K562 (cell line): Measurements from ENCODE around the gene CERS2. TPM values are rescaled to one million over a fixed set of nuclear protein-coding genes. Genes with fewer than 3 reads are reported as not detected.

Source experiments
- ATAC-seq: fragments of 200-7000 bp; cut with Tn5 transposase; 3 replicates; pipeline ENCODE4 v1.9.1; 2020; ENCODE audit warnings: moderate library complexity
- BruUV-seq: library from RNA; stranded (reverse); fragments of 400-500 nt; replicated peaks from 2 replicates; lab custom pipeline; 2021; lab: Mats Ljungman, UMichigan
- CTCF ChIA-PET: fragments of 300-600 bp; formaldehyde crosslinking; extraction: SDS; loops from one replicate; lab custom pipeline; 2021; ENCODE audit warnings: low intra/inter-chr PET ratio; lab: Yijun Ruan, JAX
- POLR2A ChIA-PET: fragments of 300-600, 350-650 bp; sonication (Branson Sonifier 250); formaldehyde crosslinking; extraction: SDS; loops from one replicate; lab custom pipeline; 2021; ENCODE audit warnings: antibody characterized with exemption, inconsistent platforms; lab: Yijun Ruan, JAX
- DNase-seq, 4 experiments: peaks; one replicate each; pipeline versions ENCODE4 v3.0.0 to v3.0.0-alpha.2; 2011 to 2018; ENCODE audit warnings: low spot score in 3 of 4, mixed read lengths in 3 of 4; ENCODE audit errors: extremely low read depth in 1 of 4
- FAIRE-seq: peaks from 2 replicates; lab custom pipeline; 2011; peaks lifted over from hg19 to GRCh38; lab: Jason Lieb, UNC
- H2AFZ ChIP-seq: 2 replicates; pipeline ENCODE4 v1.6.0; 2011; ENCODE audit warnings: low read depth, low read length, control low read depth, inconsistent platforms
- H3K27ac ChIP-seq: fragments of 200-600 bp; 3 replicates; pipeline ENCODE4 v1.8.0; 2011; ENCODE audit warnings: low read depth, mild to moderate bottlenecking, control low read depth, inconsistent platforms, low read length, moderate library complexity, mixed read lengths; ENCODE audit errors: extremely low read depth
- H3K27me3 ChIP-seq, 2 experiments: fragments of 300-600 bp in 1 of 2; 2 replicates in 1 of 2; 3 replicates in 1 of 2; pipeline versions ENCODE4 v1.6.0 to v1.8.0; 2011; ENCODE audit warnings: inconsistent platforms in 2 of 2, low read length in 2 of 2, mild to moderate bottlenecking in 1 of 2, mixed read lengths in 1 of 2, moderate library complexity in 1 of 2; ENCODE audit not compliant: control insufficient read depth in 2 of 2, insufficient read depth in 2 of 2
- H3K36me3 ChIP-seq: fragments of 300-600 bp; 3 replicates; pipeline ENCODE4 v1.8.0; 2011; ENCODE audit warnings: mild to moderate bottlenecking, low read length, inconsistent platforms; ENCODE audit not compliant: control insufficient read depth, insufficient read depth
- H3K4me1 ChIP-seq, 2 experiments: fragments of 200-600 bp in 1 of 2; replicated peaks in 1 of 2; 2 replicates in 1 of 2; 3 replicates in 1 of 2; pipeline versions ENCODE4 v1.5.1 to v1.8.0; 2011; ENCODE audit warnings: inconsistent platforms in 2 of 2, low read length in 2 of 2, mild to moderate bottlenecking in 1 of 2, mixed read lengths in 1 of 2, moderate library complexity in 1 of 2; ENCODE audit not compliant: control insufficient read depth in 2 of 2, insufficient read depth in 2 of 2
- H3K4me2 ChIP-seq: 2 replicates; pipeline ENCODE4 v1.6.1; 2011; ENCODE audit warnings: low read length, control low read depth, inconsistent platforms, mixed read lengths; ENCODE audit not compliant: insufficient read depth
- H3K4me3 ChIP-seq: fragments of 200-600 bp; sonication (generic), shearing (Covaris generic); 2 replicates; pipeline ENCODE4 v1.5.1; 2016; ENCODE audit warnings: control low read depth, inconsistent platforms
- H3K79me2 ChIP-seq: fragments of 200-600 bp; 3 replicates; pipeline ENCODE4 v1.8.0; 2011; ENCODE audit warnings: low read length, inconsistent platforms; ENCODE audit not compliant: control insufficient read depth, insufficient read depth
- H3K9ac ChIP-seq, 2 experiments: 2 replicates each; pipeline versions ENCODE4 v1.6.0 to v1.6.1; 2011; ENCODE audit warnings: low read depth in 2 of 2, low read length in 2 of 2, control low read depth in 1 of 2, inconsistent platforms in 1 of 2, mild to moderate bottlenecking in 1 of 2, mixed read lengths in 1 of 2; ENCODE audit not compliant: insufficient read depth in 1 of 2
- H3K9me1 ChIP-seq: one replicate; pipeline ENCODE4 v1.6.0; 2011; ENCODE audit warnings: inconsistent platforms, mild to moderate bottlenecking, low read length, moderate library complexity; ENCODE audit not compliant: control insufficient read depth, insufficient read depth
- H3K9me3 ChIP-seq: replicated peaks from 2 replicates; pipeline ENCODE4 v1.5.1; 2011; ENCODE audit warnings: low read depth, low read length, inconsistent platforms; ENCODE audit not compliant: control insufficient read depth, insufficient read depth
- H4K20me1 ChIP-seq: replicated peaks from 2 replicates; pipeline ENCODE4 v1.6.1; 2011; ENCODE audit warnings: low read length, inconsistent platforms, mixed read lengths; ENCODE audit not compliant: control insufficient read depth, insufficient read depth
- BCOR ChIP-seq: fragments of 450-650 bp; IDR thresholded peaks from 2 replicates; pipeline ENCODE4 v1.6.1; 2016
- FOSL1 ChIP-seq: fragments of 200-800 bp; sonication (Bioruptor generic); conservative IDR thresholded peaks from 2 replicates; pipeline ENCODE4 v1.6.1; 2016; ENCODE audit warnings: missing genetic modification characterization, missing compliant biosample characterization
- POLR2B ChIP-seq: fragments of 450-650 bp; IDR thresholded peaks from 2 replicates; pipeline ENCODE4 v1.6.1; 2018; ENCODE audit warnings: low read depth; ENCODE audit not compliant: partially characterized antibody
- WGBS: fragments of 100-300 bp; shearing (Covaris generic); methylation state at CpG from one replicate; pipeline ENCODE4 v1.1.6; 2016; ENCODE audit warnings: low coverage, mixed read lengths; ENCODE audit not compliant: insufficient coverage; ENCODE audit errors: missing lambda C conversion rate; 5-methylcytosine and 5-hydroxymethylcytosine counted together
- in situ Hi-C: fragments of 300-500 bp; cut with MboI; formaldehyde crosslinking; loops from 4 replicates; pipeline ENCODE4 v1.15.0; 2018; ENCODE audit warnings: inconsistent platforms, mixed read lengths
- intact Hi-C: fragments of 100-400 bp; cut with micrococcal nuclease; formaldehyde crosslinking; loops from 2 replicates; pipeline ENCODE4 v1.14.2; 2022
- polyA plus RNA-seq, 8 experiments: library from polyadenylated mRNA; depleted of rRNA in 4 of 8; stranded (reverse) in 5 of 8; unstranded in 3 of 8; fragments of >200 nt; fragmentation: Nextera tagmentation in 2 of 8; fragmentation: Illumina TruSeq in 1 of 8; extraction: Ambion mirVana in 2 of 8; extraction: Trizol in 1 of 8; gene quantifications; 2 replicates each; pipeline versions ENCODE4 v1.2.1 to v1.2.3, GENCODE V29; 2011 to 2014; ENCODE audit warnings: inconsistent platforms in 1 of 8, missing spikeins in 1 of 8
- total RNA-seq, 7 experiments: library from RNA; depleted of rRNA in 6 of 7; stranded (reverse); fragments of >200 nt in 6 of 7; fragmentation: Illumina TruSeq in 2 of 7; extraction: Trizol in 2 of 7; gene quantifications; 2 replicates each; pipeline versions ENCODE4 v1.2.1 to v1.2.3, GENCODE V29; 2011 to 2021; ENCODE audit warnings: low replicate concordance in 1 of 7
- TF ChIP-seq, protein P1 (sequence below): fragments of 250-450 bp; sonication (Bioruptor Pico); IDR thresholded peaks from 2 replicates; pipeline ENCODE4 v1.5.1; 2021; ENCODE audit warnings: mild to moderate bottlenecking
- TF ChIP-seq, protein P2 (sequence below): fragments of 250-450 bp; sonication (Bioruptor Pico); IDR thresholded peaks from 2 replicates; pipeline ENCODE4 v1.4.0; 2020; ENCODE audit warnings: mild to moderate bottlenecking, moderate library complexity, borderline replicate concordance
- TF ChIP-seq, protein P3 (sequence below): conservative IDR thresholded peaks from 2 replicates; pipeline ENCODE4 v1.6.1; 2011; ENCODE audit warnings: low read depth, mild to moderate bottlenecking, low read length; ENCODE audit not compliant: control insufficient read depth

Gene CERS2
- total and polyA plus RNA-seq, 9 of the 15 experiments (the other 6 are each of a cell fraction or from before 2014, with no cell fraction given), result 23.4 to 295 (median 132) TPM

DNA sequence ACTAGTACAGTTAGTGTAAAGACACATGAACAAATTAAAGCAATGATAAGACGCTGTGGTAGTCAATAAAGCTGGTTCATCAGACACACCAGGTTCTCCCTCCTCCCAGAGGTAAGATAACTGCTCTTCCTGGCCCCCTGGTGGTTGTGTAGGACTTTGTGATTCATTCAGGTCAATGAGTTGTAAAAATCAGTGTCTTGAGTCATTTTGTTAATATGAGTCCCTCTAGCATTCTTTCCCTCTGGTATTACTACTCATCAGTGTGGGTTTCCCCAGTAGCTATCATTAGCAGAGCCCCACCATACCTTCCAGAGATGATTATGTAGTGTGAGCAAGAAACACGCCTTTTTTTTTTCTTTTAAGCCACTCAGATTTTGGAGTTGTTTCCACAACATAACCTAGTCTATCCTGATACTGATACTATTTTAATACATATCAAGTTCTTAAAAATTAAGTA, 52.1 kb downstream of the CERS2 start (continued):
- TF ChIP-seq, protein P1, sequence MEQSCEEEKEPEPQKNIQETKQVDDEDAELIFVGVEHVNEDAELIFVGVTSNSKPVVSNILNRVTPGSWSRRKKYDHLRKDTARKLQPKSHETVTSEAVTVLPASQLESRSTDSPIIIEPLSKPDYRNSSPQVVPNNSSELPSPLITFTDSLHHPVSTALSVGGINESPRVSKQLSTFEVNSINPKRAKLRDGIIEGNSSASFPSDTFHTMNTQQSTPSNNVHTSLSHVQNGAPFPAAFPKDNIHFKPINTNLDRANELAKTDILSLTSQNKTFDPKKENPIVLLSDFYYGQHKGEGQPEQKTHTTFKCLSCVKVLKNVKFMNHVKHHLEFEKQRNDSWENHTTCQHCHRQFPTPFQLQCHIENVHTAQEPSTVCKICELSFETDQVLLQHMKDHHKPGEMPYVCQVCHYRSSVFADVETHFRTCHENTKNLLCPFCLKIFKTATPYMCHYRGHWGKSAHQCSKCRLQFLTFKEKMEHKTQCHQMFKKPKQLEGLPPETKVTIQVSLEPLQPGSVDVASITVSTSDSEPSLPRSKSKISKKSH (CRISPR knock-in tag), result no peak
- no peak for TF ChIP-seq POLR2B

DNA sequence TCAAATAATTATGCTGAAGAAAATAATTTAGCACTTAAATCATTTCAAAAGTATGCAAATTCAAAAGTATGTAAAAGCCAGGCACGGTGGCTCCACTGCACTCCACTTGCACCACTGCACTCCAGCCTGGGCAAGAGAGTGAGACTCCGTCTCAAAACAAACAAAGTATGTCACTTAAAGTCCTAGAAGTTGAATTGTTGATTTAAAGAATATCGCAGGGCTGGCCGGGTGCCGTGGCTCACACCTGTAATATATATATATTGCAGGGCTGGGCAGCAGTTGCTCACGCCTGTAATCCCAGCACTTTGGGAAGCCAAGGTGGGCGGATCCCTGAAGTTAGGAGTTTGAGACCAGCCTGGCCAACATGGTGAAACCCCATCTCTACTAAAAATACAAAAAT, 57.2 kb downstream of the CERS2 start:
- in situ Hi-C loops, result no loop called here

More for the DNA sequence above, 57.2 kb downstream of the CERS2 start:
- WGBS, result 80% methylated on average over 7 of the region's 7 CpGs
- Histone ChIP-seq H3K4me3 (no peak overlapping the region), H4K20me1 (no peaks in the 10 kb centered on the region), H3K36me3 (no peaks in the 10 kb centered on the region), H3K9me3 (no peaks in the 10 kb centered on the region), H3K9me1 (no peaks in the 10 kb centered on the region), H3K9ac (no peak overlapping the region), H3K4me1 (peaks cover 0 to 2% of the 10 kb centered on the region in 2 experiments; a peak in 2 of 5 replicates), H2AFZ (no peak overlapping the region), H3K27ac (no peak overlapping the region), H3K79me2 (no peaks in the 10 kb centered on the region), H3K4me2 (no peak overlapping the region), H3K27me3 (no peaks in the 10 kb centered on the region)
- TF ChIP-seq, protein P2, sequence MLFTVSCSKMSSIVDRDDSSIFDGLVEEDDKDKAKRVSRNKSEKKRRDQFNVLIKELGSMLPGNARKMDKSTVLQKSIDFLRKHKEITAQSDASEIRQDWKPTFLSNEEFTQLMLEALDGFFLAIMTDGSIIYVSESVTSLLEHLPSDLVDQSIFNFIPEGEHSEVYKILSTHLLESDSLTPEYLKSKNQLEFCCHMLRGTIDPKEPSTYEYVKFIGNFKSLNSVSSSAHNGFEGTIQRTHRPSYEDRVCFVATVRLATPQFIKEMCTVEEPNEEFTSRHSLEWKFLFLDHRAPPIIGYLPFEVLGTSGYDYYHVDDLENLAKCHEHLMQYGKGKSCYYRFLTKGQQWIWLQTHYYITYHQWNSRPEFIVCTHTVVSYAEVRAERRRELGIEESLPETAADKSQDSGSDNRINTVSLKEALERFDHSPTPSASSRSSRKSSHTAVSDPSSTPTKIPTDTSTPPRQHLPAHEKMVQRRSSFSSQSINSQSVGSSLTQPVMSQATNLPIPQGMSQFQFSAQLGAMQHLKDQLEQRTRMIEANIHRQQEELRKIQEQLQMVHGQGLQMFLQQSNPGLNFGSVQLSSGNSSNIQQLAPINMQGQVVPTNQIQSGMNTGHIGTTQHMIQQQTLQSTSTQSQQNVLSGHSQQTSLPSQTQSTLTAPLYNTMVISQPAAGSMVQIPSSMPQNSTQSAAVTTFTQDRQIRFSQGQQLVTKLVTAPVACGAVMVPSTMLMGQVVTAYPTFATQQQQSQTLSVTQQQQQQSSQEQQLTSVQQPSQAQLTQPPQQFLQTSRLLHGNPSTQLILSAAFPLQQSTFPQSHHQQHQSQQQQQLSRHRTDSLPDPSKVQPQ (CRISPR knock-in tag), result no peak
- TF ChIP-seq BCOR (no peak), FOSL1 (tag) (no peak)
- TF ChIP-seq, protein P3, sequence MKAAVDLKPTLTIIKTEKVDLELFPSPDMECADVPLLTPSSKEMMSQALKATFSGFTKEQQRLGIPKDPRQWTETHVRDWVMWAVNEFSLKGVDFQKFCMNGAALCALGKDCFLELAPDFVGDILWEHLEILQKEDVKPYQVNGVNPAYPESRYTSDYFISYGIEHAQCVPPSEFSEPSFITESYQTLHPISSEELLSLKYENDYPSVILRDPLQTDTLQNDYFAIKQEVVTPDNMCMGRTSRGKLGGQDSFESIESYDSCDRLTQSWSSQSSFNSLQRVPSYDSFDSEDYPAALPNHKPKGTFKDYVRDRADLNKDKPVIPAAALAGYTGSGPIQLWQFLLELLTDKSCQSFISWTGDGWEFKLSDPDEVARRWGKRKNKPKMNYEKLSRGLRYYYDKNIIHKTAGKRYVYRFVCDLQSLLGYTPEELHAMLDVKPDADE, result no peak
- intact Hi-C loops, result no loop called here
- FAIRE-seq (no peak), DNase-seq (no peak), ATAC-seq (no peak)
- BruUV-seq, result no TSS peak
- ChIA-PET CTCF (no interaction called here), POLR2A (interaction anchor here (0.9 kb wide), 1 partner anchor 10 kb away, joined by 3 read pairs; no protein-coding TSS in a partner anchor)
